ENCODE data around the gene CCDC47.

The CCDC47 gene

DNA sequence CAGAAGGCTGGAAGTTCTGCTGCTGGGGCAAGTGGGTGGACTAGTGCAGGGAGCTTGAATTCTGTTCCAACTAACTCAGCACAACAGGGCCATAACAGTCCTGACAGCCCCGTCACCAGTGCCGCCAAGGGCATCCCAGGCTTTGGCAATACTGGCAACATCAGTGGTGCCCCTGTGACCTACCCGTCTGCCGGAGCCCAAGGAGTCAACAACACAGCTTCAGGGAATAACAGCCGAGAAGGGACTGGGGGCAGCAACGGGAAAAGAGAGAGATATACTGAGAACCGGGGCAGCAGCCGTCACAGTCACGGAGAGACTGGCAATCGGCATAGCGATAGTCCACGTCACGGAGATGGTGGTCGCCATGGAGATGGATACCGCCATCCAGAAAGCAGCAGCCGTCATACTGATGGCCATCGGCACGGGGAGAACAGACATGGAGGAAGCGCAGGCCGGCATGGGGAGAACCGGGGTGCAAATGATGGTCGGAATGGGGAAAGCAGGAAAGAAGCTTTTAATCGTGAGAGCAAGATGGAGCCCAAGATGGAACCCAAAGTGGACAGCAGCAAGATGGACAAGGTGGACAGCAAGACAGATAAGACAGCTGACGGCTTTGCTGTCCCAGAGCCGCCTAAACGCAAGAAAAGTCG lies 44.5 kb upstream of the CCDC47 start:
- TF ChIP-seq, protein P1, sequence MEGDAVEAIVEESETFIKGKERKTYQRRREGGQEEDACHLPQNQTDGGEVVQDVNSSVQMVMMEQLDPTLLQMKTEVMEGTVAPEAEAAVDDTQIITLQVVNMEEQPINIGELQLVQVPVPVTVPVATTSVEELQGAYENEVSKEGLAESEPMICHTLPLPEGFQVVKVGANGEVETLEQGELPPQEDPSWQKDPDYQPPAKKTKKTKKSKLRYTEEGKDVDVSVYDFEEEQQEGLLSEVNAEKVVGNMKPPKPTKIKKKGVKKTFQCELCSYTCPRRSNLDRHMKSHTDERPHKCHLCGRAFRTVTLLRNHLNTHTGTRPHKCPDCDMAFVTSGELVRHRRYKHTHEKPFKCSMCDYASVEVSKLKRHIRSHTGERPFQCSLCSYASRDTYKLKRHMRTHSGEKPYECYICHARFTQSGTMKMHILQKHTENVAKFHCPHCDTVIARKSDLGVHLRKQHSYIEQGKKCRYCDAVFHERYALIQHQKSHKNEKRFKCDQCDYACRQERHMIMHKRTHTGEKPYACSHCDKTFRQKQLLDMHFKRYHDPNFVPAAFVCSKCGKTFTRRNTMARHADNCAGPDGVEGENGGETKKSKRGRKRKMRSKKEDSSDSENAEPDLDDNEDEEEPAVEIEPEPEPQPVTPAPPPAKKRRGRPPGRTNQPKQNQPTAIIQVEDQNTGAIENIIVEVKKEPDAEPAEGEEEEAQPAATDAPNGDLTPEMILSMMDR (IDR thresholded peaks at IDR 0.05; ENCODE audit: control insufficient read depth, extremely low read depth, insufficient read depth), result no peak
- DNase-seq (ENCODE audit: low read depth), result no peak

DNA sequence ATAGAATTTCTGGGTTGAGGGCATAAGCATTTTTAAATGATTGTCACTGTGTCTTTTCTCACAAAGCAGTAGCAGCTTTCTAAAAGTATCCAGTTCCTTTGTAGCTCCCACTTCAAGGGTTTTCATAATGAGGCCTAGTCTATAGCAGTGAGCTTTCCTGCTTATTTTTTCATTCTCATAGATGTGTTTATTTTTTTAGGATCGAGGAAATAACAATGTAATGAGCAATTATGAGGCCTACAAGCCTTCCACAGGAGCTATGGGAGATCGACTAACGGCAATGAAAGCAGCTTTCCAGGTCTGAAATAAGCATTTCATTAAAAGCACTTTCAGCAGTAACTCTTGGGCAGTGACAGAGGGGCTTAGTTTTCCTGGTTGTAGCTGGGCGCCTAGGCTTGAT lies 43.3 kb upstream of the CCDC47 start:
- H3K4me3 ChIP-seq (ENCODE audit: low read depth, low read length), result no peak overlapping the region
- TF ChIP-seq, protein P1 (IDR thresholded peaks at IDR 0.05; ENCODE audit: control insufficient read depth, extremely low read depth, insufficient read depth), result no peak
- no peak for DNase-seq (ENCODE audit: low read depth)

More for the DNA sequence above, 44.5 kb upstream of the CCDC47 start:
- H3K4me3 ChIP-seq (ENCODE audit: low read depth, low read length), result no peak overlapping the region

DNA sequence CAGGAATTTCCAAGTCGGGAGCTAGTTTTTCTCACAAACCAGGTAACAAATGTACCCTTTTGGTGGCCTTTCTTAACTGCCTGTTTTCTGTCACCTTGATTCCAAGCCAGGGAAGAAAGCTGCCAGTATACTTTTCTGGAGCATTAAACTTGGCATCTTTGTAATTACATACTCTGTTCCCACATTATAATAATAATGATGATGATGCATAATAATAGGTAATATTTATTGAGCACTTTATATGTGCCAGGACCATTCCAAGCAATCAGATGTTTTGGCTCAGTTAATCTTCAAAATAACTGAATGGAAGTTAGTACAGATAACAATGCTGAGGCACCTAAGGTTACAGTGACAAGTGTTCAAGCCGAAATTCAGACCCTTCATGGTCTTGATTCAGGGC lies 42.7 kb upstream of the CCDC47 start:
- DNase-seq (ENCODE audit: low read depth), result no peak
- TF ChIP-seq, protein P1 (IDR thresholded peaks at IDR 0.05; ENCODE audit: control insufficient read depth, extremely low read depth, insufficient read depth), result no peak
- no peak overlapping the region for H3K4me3 ChIP-seq (ENCODE audit: low read depth, low read length)

DNA sequence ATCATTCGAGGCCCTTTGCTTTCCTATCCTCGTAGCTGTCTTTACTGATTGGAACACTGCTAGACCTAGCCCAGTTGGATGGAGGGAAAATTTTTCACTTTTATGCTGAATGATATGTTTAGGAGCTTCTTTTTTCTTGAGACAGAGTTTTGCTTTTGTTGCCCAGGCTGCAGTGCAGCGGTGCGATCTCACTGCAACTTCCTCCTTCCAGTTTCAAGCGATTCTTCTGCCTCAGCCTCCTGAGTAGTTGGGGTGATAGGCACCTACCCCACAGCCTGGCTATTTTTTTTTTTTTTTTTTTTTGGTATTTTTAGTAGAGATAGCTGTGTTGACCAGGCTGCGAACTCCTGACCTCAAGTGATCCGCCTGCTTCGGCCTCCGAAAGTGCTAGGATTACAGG lies 36.6 kb upstream of the CCDC47 start:
- no peak for DNase-seq (ENCODE audit: low read depth)
- no peak overlapping the region for H3K4me3 ChIP-seq (ENCODE audit: low read depth, low read length)
- TF ChIP-seq, protein P1 (IDR thresholded peaks at IDR 0.05; ENCODE audit: control insufficient read depth, extremely low read depth, insufficient read depth), result no peak

DNA sequence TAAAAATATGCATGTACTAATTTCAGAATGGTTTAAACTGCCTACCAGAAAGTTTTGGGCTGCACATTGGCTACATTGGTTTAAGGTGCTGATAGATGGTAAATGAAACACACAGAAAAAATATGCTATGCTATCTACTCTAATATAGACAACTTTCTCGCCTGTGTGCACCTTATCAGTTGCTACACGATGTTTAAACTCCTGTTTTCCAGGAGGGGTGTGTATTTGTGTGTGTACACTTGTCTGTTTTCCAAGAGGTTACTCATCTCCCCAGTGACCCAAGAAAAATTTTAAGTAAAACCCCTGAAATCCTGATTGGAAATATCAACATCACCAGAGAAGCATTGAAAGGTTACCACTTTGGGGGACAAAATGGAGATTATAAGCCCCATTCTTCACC lies 32.2 kb upstream of the CCDC47 start:
- DNase-seq (ENCODE audit: low read depth), result no peak
- TF ChIP-seq, protein P1 (IDR thresholded peaks at IDR 0.05; ENCODE audit: control insufficient read depth, extremely low read depth, insufficient read depth), result no peak
- no peak overlapping the region for H3K4me3 ChIP-seq (ENCODE audit: low read depth, low read length)

DNA sequence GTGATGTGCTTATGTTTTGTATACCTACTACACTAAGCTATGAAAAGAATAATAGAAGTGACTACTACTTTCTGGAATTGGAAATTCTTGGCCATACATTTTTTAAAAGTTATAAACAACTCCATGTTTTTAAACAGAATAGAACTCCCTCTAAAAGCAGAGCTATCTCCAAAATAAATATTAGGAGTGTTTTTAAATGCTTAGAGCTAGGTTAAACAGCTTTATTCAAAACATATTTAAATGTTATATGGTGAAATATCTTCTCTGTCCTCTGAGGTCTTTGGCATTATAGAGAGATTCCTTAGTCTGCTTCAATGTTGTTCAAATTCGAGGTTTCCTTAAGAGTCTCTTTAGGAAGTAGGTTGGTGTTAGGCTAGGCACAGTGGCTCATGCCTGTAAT lies 30.9 kb upstream of the CCDC47 start:
- no peak for DNase-seq (ENCODE audit: low read depth)
- TF ChIP-seq, protein P1 (IDR thresholded peaks at IDR 0.05; ENCODE audit: control insufficient read depth, extremely low read depth, insufficient read depth), result no peak

DNA sequence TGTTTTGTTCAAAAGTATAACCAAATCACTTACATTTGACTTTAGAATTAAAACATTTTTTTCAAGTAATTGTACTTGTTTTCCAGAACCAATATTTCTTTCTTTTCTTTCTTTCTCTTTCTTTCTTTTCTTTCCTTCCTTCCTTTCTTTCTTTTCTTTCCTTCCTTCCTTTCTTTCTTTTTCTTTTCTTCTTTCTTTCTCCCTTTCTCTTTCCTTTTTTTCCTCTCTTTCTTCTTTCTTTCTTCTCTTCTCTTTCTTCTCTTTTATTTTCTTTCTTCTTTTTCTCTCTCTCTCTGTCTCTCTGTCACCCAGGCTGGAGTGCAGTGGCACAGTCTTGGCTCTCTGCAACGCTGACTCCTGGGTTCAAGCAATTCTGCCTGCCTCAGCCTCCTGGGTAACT lies 27.4 kb upstream of the CCDC47 start:
- DNase-seq (ENCODE audit: low read depth), result no peak
- TF ChIP-seq, protein P1 (IDR thresholded peaks at IDR 0.05; ENCODE audit: control insufficient read depth, extremely low read depth, insufficient read depth), result no peak
- H3K4me3 ChIP-seq (ENCODE audit: low read depth, low read length), result no peak overlapping the region

More for the DNA sequence above, 30.9 kb upstream of the CCDC47 start:
- H3K4me3 ChIP-seq (ENCODE audit: low read depth, low read length), result no peak overlapping the region
